Glomerular visceral epithelial cell (primary cell): ENCODE data around the gene NCL.
"Not testable (repeated sequence)": the region's sequence is repeated elsewhere in the genome, so short reads cannot be mapped to it uniquely, and the experiment has no call there.

ENCODE experiments used
- DNase-seq: peaks from one replicate; pipeline ENCODE4 v3.0.0-alpha.2; 2016; ENCODE audit errors: extremely low spot score

The NCL gene

GRCh38 chr2:231430437-231430836 lies 33.8 kb downstream of the NCL start:
- not testable (repeated sequence) for DNase-seq

GRCh38 chr2:231429901-231430300 lies 34.4 kb downstream of the NCL start:
- no peak for DNase-seq

- DNase-seq = no peak
Measured at GRCh38 chr2:231429152-231429551, 35.1 kb downstream of the NCL start.

- no peak for DNase-seq
Measured at GRCh38 chr2:231427116-231427515, 37.2 kb downstream of the NCL start.

- DNase-seq = no peak
Measured at GRCh38 chr2:231425811-231426703, 38.2 kb downstream of the NCL start.

- DNase-seq = no peak
Measured at GRCh38 chr2:231425291-231425810, 38.9 kb downstream of the NCL start.

GRCh38 chr2:231423176-231423575 lies 41.1 kb downstream of the NCL start:
- no peak for DNase-seq

- no peak for DNase-seq
Measured at GRCh38 chr2:231422056-231422455, 42.2 kb downstream of the NCL start.

- DNase-seq = no peak
Measured at GRCh38 chr2:231421051-231421580, 43.2 kb downstream of the NCL start.

GRCh38 chr2:231418820-231419640 lies 45.3 kb downstream of the NCL start:
- no peak for DNase-seq

- no peak for DNase-seq
Measured at GRCh38 chr2:231415029-231415428, 49.3 kb downstream of the NCL start.

- DNase-seq = no peak
Measured at GRCh38 chr2:231413921-231414476, 50.3 kb downstream of the NCL start.

GRCh38 chr2:231413456-231413855 lies 50.8 kb downstream of the NCL start:
- DNase-seq = no peak

- no peak for DNase-seq
Measured at GRCh38 chr2:231412618-231412963, 51.7 kb downstream of the NCL start.

- DNase-seq = peak; percentile 94
Measured at GRCh38 chr2:231411831-231412617, 52.3 kb downstream of the NCL start.

GRCh38 chr2:231411237-231411636 lies 53.0 kb downstream of the NCL start:
- DNase-seq = no peak

- DNase-seq = no peak
Measured at GRCh38 chr2:231410293-231411004, 53.8 kb downstream of the NCL start.

- DNase-seq = no peak
Measured at GRCh38 chr2:231409776-231410175, 54.5 kb downstream of the NCL start.

- DNase-seq = not testable (repeated sequence)
Measured at GRCh38 chr2:231408304-231408703, 56.0 kb downstream of the NCL start.

- not testable (repeated sequence) for DNase-seq
Measured at GRCh38 chr2:231407686-231408085, 56.6 kb downstream of the NCL start.
